ENCODE results near the gene PLCG2.
"Not testable (repeated sequence)": the region's sequence is repeated elsewhere in the genome, so short reads cannot be mapped to it uniquely, and the experiment has no call there.

PLCG2 gene

GRCh38 chr16:81875461-81875860 lies 96.4 kb downstream of the PLCG2 start:
- no peak overlapping the region for H3K27ac ChIP-seq (ENCODE audit: low read depth, low read length)
- H3K4me1 ChIP-seq (ENCODE audit: insufficient read depth, low read length), result peaks cover 3% of the 10 kb centered on the region
- no peak overlapping the region for H3K9ac ChIP-seq (ENCODE audit: low read length)
- no peaks in the 10 kb centered on the region for H3K36me3 ChIP-seq (ENCODE audit: insufficient read depth, low read length)
- no peak overlapping the region for H3K4me3 ChIP-seq (ENCODE audit: low read depth in 1 of 2, low read length in 2 of 2)
- H3K9me3 ChIP-seq (ENCODE audit: low read length), result no peaks in the 10 kb centered on the region
- no peaks in the 10 kb centered on the region for H3K27me3 ChIP-seq (ENCODE audit: control insufficient read depth in 1 of 2, insufficient read depth in 2 of 2, low read length in 2 of 2)

DNA sequence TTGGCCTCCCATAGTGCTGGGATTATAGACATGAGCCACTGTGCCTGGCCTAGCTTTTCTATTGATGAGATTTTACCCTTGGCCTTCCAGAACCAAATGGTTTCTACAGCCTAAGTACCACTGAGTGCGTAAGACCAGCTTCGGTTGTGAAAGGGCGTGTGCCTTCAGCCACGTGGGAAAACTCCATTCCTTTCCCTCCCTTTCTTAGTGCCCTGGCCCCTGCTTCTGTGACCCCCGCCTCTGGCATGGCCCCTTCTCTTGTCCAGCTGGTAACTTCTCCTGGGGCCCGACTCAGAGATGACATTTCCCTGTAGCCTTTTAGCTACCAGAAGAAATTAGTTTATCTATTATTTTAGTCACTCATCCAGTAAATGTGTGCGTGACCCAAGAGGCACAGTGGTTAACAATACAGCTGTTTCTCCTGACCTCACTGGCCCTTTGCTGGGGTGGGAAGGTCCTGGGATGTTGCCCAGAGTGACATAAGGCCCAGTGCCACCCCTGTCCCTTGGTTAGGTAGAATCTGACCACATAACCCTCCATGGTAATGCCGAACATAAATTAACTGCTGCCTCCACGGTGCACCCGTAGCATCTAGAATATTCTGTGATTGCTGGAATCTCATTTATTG lies 97.3 kb downstream of the PLCG2 start:
- Histone ChIP-seq H3K27me3 (ENCODE audit: control insufficient read depth in 1 of 2, insufficient read depth in 2 of 2, low read length in 2 of 2) (no peaks in the 10 kb centered on the region), H3K4me3 (ENCODE audit: low read depth in 1 of 2, low read length in 2 of 2) (no peak overlapping the region), H3K36me3 (ENCODE audit: insufficient read depth, low read length) (no peaks in the 10 kb centered on the region), H3K4me1 (ENCODE audit: insufficient read depth, low read length) (peaks cover 3% of the 10 kb centered on the region), H3K9ac (ENCODE audit: low read length) (no peak overlapping the region), H3K9me3 (ENCODE audit: low read length) (no peaks in the 10 kb centered on the region), H3K27ac (ENCODE audit: low read depth, low read length) (no peak overlapping the region)

DNA sequence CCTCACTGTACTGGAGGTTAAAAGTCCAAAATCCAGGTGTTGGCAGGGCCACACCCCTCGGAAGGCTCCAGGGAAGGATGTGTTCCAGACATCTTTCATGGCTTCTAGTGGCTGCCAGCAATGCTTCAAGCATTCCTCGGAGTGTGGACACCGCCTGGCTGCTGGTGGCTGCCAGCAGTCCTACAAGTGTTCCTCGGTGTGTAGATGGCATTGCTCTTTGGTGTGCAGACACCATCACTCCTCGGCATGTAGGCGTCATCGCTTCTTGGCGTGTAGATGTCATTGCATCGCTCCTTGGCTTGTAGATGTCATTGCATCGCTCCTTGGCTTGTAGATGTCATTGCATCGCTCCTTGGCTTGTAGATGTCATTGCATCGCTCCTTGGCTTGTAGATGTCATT lies 98.4 kb downstream of the PLCG2 start:
- H3K4me3 ChIP-seq (ENCODE audit: low read depth in 1 of 2, low read length in 2 of 2); H3K27ac ChIP-seq (ENCODE audit: low read depth, low read length); H3K9ac ChIP-seq (ENCODE audit: low read length); H3K4me1 ChIP-seq (ENCODE audit: insufficient read depth, low read length); H3K9me3 ChIP-seq (ENCODE audit: low read length); H3K36me3 ChIP-seq (ENCODE audit: insufficient read depth, low read length); H3K27me3 ChIP-seq (ENCODE audit: control insufficient read depth in 1 of 2, insufficient read depth in 2 of 2, low read length in 2 of 2): not testable (repeated sequence)

DNA sequence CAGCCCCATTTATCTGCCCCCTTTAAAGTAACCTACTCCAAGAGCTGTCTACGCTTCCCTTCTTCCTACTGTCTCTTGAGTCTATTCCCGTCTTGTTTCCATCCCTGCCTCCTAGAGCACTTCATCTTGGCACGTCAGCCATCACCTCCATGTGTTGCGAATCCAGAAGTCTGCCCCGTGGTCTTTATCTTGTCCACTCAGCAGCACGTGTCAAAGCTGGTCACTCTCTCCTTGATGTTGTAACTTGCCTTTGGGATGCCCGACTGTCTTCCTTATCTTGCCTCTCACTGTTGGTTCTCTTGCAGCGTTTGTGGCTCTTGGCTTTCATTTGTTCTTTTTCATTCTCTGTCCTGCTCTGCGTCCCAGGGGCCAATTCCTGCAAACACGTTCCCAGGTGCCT lies 99.4 kb downstream of the PLCG2 start:
- no peak overlapping the region for H3K27ac ChIP-seq (ENCODE audit: low read depth, low read length)
- H3K4me1 ChIP-seq (ENCODE audit: insufficient read depth, low read length), result peaks cover 3% of the 10 kb centered on the region
- H3K9me3 ChIP-seq (ENCODE audit: low read length), result no peaks in the 10 kb centered on the region
- no peaks in the 10 kb centered on the region for H3K27me3 ChIP-seq (ENCODE audit: control insufficient read depth in 1 of 2, insufficient read depth in 2 of 2, low read length in 2 of 2)
- H3K36me3 ChIP-seq (ENCODE audit: insufficient read depth, low read length), result no peaks in the 10 kb centered on the region
- H3K9ac ChIP-seq (ENCODE audit: low read length), result no peak overlapping the region
- H3K4me3 ChIP-seq (ENCODE audit: low read depth in 1 of 2, low read length in 2 of 2), result no peak overlapping the region

DNA sequence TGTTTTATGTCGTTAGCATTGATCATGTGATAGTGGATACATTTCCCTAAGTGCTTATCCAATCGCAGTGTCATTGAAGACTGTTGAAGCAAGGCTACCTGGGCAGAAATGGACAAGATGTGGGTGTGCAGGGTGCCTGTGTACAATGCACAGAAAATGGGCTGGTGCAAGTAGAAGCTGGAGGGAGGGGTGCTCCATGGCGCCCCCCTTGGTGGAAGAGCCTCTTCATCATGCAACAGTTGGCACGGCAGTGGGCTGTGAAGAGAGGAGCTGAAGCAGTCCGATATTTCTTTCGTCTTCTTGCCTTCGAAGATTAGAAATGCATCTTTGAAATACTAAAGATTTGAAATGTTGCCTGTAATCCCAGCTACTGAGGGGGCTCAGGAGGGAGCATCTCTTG lies 100.5 kb downstream of the PLCG2 start:
- Histone ChIP-seq H3K9ac (ENCODE audit: low read length) (no peak overlapping the region), H3K4me1 (ENCODE audit: insufficient read depth, low read length) (no peaks in the 10 kb centered on the region), H3K4me3 (ENCODE audit: low read depth in 1 of 2, low read length in 2 of 2) (no peak overlapping the region), H3K36me3 (ENCODE audit: insufficient read depth, low read length) (no peaks in the 10 kb centered on the region), H3K27ac (ENCODE audit: low read depth, low read length) (no peak overlapping the region), H3K27me3 (ENCODE audit: control insufficient read depth in 1 of 2, insufficient read depth in 2 of 2, low read length in 2 of 2) (no peaks in the 10 kb centered on the region), H3K9me3 (ENCODE audit: low read length) (no peaks in the 10 kb centered on the region)

- Histone ChIP-seq H3K36me3 (ENCODE audit: insufficient read depth, low read length) (no peaks in the 10 kb centered on the region), H3K9me3 (ENCODE audit: low read length) (no peaks in the 10 kb centered on the region), H3K27ac (ENCODE audit: low read depth, low read length) (no peak overlapping the region), H3K4me1 (ENCODE audit: insufficient read depth, low read length) (no peaks in the 10 kb centered on the region), H3K27me3 (ENCODE audit: control insufficient read depth in 1 of 2, insufficient read depth in 2 of 2, low read length in 2 of 2) (no peaks in the 10 kb centered on the region), H3K9ac (ENCODE audit: low read length) (no peak overlapping the region), H3K4me3 (ENCODE audit: low read depth in 1 of 2, low read length in 2 of 2) (no peak overlapping the region)
Observed at GRCh38 chr16:81880816-81881215, 101.7 kb downstream of the PLCG2 start.

DNA sequence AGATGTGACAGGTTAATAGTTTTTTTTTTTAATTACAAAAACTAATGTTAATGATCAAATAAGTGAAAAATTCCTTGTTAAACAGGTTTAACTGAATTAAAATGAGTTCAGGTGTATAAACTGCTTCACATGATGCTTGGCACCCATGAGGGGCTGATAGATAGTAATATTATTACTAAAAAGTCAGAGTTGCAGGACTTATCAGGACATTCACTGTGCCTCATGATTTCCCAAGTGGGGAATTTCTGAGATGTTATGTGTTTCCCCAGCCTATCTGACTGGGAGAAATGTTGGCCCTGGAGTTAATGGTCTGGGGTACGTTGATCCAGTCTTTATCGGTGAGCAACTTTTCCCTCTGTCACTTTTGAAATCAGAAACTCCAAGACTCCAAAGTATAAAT lies 102.1 kb downstream of the PLCG2 start:
- H3K4me3 ChIP-seq (ENCODE audit: low read depth in 1 of 2, low read length in 2 of 2), result no peak overlapping the region
- no peaks in the 10 kb centered on the region for H3K9me3 ChIP-seq (ENCODE audit: low read length)
- no peaks in the 10 kb centered on the region for H3K27me3 ChIP-seq (ENCODE audit: control insufficient read depth in 1 of 2, insufficient read depth in 2 of 2, low read length in 2 of 2)
- no peak overlapping the region for H3K9ac ChIP-seq (ENCODE audit: low read length)
- no peaks in the 10 kb centered on the region for H3K4me1 ChIP-seq (ENCODE audit: insufficient read depth, low read length)
- no peaks in the 10 kb centered on the region for H3K36me3 ChIP-seq (ENCODE audit: insufficient read depth, low read length)
- no peak overlapping the region for H3K27ac ChIP-seq (ENCODE audit: low read depth, low read length)

DNA sequence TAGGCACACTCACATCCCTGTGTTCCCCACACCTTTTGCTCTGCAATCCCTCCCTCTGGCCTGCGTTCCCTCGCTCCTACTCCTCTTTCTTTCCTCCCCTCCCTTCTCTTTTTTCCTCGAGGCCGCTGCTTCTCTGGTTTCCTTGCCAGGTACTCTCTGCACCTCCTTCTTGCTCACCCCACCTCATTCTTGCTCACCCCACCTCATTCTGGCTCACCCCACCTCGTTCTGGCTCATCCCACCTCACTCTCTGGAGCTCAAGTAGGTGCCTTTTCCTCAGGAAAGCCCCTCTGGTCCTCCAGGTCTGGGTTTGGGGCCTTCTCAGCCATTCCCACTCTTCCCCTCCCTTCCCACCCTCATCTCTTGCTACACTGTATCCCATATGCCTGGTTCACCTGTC lies 103.5 kb downstream of the PLCG2 start:
- Histone ChIP-seq H3K27me3 (ENCODE audit: control insufficient read depth in 1 of 2, insufficient read depth in 2 of 2, low read length in 2 of 2) (no peaks in the 10 kb centered on the region), H3K9ac (ENCODE audit: low read length) (no peak overlapping the region), H3K36me3 (ENCODE audit: insufficient read depth, low read length) (no peaks in the 10 kb centered on the region), H3K27ac (ENCODE audit: low read depth, low read length) (no peak overlapping the region), H3K9me3 (ENCODE audit: low read length) (no peaks in the 10 kb centered on the region), H3K4me3 (ENCODE audit: low read depth in 1 of 2, low read length in 2 of 2) (no peak overlapping the region), H3K4me1 (ENCODE audit: insufficient read depth, low read length) (no peaks in the 10 kb centered on the region)

DNA sequence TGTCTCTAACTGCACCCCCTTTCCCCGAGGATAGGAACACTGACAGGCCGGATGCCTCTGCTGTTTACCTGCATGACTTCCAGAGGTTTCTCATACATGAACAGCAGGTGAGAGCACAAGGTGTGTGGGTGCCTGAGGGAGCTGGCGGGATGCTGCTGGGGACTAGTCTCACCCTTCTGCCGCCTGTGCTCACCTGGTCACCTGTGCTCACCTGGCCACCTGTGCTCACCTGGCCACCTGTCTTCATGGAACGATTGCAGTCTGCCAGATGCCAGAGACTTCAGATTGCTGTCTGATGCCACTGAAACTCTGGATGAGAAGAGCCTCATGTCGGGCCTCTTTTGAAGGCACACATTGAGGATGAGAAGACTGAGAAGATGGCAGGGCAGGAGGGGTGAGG lies 104.1 kb downstream of the PLCG2 start:
- H3K27me3 ChIP-seq (ENCODE audit: control insufficient read depth in 1 of 2, insufficient read depth in 2 of 2, low read length in 2 of 2), result no peaks in the 10 kb centered on the region
- no peaks in the 10 kb centered on the region for H3K36me3 ChIP-seq (ENCODE audit: insufficient read depth, low read length)
- no peaks in the 10 kb centered on the region for H3K4me1 ChIP-seq (ENCODE audit: insufficient read depth, low read length)
- no peak overlapping the region for H3K9ac ChIP-seq (ENCODE audit: low read length)
- no peaks in the 10 kb centered on the region for H3K9me3 ChIP-seq (ENCODE audit: low read length)
- no peak overlapping the region for H3K27ac ChIP-seq (ENCODE audit: low read depth, low read length)
- H3K4me3 ChIP-seq (ENCODE audit: low read depth in 1 of 2, low read length in 2 of 2), result no peak overlapping the region

DNA sequence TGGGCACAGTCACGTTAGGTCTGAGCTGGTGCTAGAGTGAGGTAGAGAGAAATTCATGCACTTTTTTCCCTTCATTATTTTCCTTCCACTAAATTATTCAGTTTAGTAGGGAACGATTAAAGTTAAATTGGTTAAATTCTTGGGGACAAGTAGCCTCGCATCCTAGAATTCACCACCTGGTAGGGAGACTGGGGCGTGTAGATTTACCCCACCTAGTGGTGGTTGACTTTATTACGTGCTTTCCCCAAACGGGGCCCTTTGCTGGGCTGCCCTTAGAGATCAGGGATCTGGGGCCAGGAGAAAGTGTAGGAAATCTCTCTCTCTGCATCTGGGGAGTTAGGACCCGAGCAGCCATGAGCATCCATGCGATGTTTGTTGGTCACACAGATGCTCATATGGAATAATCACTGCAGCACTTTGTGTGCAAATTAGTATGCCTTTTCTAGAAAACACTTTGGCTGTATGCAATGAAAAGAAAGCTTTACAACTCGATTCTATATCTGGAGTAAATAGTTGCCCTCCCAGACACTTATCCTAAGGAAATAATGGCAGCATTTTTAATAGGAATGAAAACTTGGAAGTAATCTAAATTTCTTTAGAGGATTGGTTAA lies 107.0 kb downstream of the PLCG2 start:
- H3K27me3 ChIP-seq (ENCODE audit: control insufficient read depth in 1 of 2, insufficient read depth in 2 of 2, low read length in 2 of 2), result no peaks in the 10 kb centered on the region
- no peak overlapping the region for H3K9ac ChIP-seq (ENCODE audit: low read length)
- H3K4me3 ChIP-seq (ENCODE audit: low read depth in 1 of 2, low read length in 2 of 2), result no peak overlapping the region
- no peaks in the 10 kb centered on the region for H3K4me1 ChIP-seq (ENCODE audit: insufficient read depth, low read length)
- H3K27ac ChIP-seq (ENCODE audit: low read depth, low read length), result no peak overlapping the region
- no peaks in the 10 kb centered on the region for H3K9me3 ChIP-seq (ENCODE audit: low read length)
- no peaks in the 10 kb centered on the region for H3K36me3 ChIP-seq (ENCODE audit: insufficient read depth, low read length)

GRCh38 chr16:81888520-81889394 lies 109.7 kb downstream of the PLCG2 start:
- Histone ChIP-seq H3K9ac (ENCODE audit: low read length) (no peak overlapping the region), H3K4me1 (ENCODE audit: insufficient read depth, low read length) (no peaks in the 10 kb centered on the region), H3K4me3 (ENCODE audit: low read depth in 1 of 2, low read length in 2 of 2) (no peak overlapping the region), H3K9me3 (ENCODE audit: low read length) (no peaks in the 10 kb centered on the region), H3K27me3 (ENCODE audit: control insufficient read depth in 1 of 2, insufficient read depth in 2 of 2, low read length in 2 of 2) (no peaks in the 10 kb centered on the region), H3K36me3 (ENCODE audit: insufficient read depth, low read length) (peaks cover 8% of the 10 kb centered on the region), H3K27ac (ENCODE audit: low read depth, low read length) (no peak overlapping the region)

All from muscle layer of colon (tissue), 2 donors.